ENCODE measurements around the gene ATG9A.

DNA sequence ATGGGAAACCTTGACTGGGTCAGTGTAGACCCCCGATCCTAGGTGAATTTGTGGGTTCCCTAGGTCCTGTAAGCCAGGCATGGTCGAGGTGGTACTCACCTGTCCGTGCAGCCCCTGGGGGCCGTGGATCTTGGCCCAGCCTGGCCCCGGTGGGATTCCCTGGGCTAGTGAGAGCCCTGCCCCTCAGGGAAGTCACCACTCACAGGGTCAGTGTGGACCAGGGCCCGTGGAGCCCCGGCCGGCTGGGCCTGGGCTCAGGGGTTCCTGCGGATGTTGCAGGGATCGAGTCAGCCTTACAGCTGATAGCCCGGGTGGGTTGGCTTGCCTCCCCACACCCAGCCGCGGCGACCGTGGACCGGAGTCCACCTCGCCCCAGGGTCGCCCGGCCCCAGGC lies 528 bp downstream of the ATG9A start:
- TF ChIP-seq HDAC2 (IDR thresholded peaks at IDR 0.05) = no peak
- TF ChIP-seq, protein P1, sequence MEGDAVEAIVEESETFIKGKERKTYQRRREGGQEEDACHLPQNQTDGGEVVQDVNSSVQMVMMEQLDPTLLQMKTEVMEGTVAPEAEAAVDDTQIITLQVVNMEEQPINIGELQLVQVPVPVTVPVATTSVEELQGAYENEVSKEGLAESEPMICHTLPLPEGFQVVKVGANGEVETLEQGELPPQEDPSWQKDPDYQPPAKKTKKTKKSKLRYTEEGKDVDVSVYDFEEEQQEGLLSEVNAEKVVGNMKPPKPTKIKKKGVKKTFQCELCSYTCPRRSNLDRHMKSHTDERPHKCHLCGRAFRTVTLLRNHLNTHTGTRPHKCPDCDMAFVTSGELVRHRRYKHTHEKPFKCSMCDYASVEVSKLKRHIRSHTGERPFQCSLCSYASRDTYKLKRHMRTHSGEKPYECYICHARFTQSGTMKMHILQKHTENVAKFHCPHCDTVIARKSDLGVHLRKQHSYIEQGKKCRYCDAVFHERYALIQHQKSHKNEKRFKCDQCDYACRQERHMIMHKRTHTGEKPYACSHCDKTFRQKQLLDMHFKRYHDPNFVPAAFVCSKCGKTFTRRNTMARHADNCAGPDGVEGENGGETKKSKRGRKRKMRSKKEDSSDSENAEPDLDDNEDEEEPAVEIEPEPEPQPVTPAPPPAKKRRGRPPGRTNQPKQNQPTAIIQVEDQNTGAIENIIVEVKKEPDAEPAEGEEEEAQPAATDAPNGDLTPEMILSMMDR (IDR thresholded peaks at IDR 0.05 in 2 of 3, conservative IDR thresholded peaks at IDR 0.05 in 1 of 3; ENCODE audit: insufficient read depth in 2 of 3, low read depth in 1 of 3, low read length in 3 of 3) = no peak
- no peak for TF ChIP-seq CBX8 (IDR thresholded peaks at IDR 0.05; ENCODE audit: borderline replicate concordance, extremely low read depth, low read depth, low read length, poor library complexity, severe bottlenecking)
- TF ChIP-seq FOXJ3 (CRISPR knock-in tag; IDR thresholded peaks at IDR 0.05) = no peak
- TF ChIP-seq, protein P2, sequence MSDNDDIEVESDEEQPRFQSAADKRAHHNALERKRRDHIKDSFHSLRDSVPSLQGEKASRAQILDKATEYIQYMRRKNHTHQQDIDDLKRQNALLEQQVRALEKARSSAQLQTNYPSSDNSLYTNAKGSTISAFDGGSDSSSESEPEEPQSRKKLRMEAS (CRISPR knock-in tag; IDR thresholded peaks at IDR 0.05) = no peak
- no peak for TF ChIP-seq ZFP30 (CRISPR knock-in tag; IDR thresholded peaks at IDR 0.05; ENCODE audit: borderline replicate concordance)
- TF ChIP-seq, protein P3, sequence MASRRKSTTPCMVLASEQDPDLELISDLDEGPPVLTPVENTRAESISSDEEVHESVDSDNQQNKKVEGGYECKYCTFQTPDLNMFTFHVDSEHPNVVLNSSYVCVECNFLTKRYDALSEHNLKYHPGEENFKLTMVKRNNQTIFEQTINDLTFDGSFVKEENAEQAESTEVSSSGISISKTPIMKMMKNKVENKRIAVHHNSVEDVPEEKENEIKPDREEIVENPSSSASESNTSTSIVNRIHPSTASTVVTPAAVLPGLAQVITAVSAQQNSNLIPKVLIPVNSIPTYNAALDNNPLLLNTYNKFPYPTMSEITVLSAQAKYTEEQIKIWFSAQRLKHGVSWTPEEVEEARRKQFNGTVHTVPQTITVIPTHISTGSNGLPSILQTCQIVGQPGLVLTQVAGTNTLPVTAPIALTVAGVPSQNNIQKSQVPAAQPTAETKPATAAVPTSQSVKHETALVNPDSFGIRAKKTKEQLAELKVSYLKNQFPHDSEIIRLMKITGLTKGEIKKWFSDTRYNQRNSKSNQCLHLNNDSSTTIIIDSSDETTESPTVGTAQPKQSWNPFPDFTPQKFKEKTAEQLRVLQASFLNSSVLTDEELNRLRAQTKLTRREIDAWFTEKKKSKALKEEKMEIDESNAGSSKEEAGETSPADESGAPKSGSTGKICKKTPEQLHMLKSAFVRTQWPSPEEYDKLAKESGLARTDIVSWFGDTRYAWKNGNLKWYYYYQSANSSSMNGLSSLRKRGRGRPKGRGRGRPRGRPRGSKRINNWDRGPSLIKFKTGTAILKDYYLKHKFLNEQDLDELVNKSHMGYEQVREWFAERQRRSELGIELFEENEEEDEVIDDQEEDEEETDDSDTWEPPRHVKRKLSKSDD (conservative IDR thresholded peaks at IDR 0.05; ENCODE audit: low read length) = no peak
- no peak for TF ChIP-seq KAT2B (IDR thresholded peaks at IDR 0.05; ENCODE audit: low read depth, low read length)
- no peak for TF ChIP-seq MYC (IDR thresholded peaks at IDR 0.05; ENCODE audit: low read depth, low read length)
- TF ChIP-seq MYC (CRISPR knock-in tag; IDR thresholded peaks at IDR 0.05; ENCODE audit: borderline replicate concordance, low read depth) = no peak
- TF ChIP-seq ADNP (tag; IDR thresholded peaks at IDR 0.05) = no peak
- no peak for TF ChIP-seq FOXM1 (IDR thresholded peaks at IDR 0.05; ENCODE audit: low read depth)
- TF ChIP-seq FOXM1 (CRISPR knock-in tag; IDR thresholded peaks at IDR 0.05; ENCODE audit: low read depth) = no peak
